Neural cell (in vitro differentiated cells): ENCODE data around the gene DNAJB6. TPM values are rescaled to one million over a fixed set of nuclear protein-coding genes. Genes with fewer than 3 reads are reported as not detected.
A peak's percentile ranks its signal among the peaks of the same experiment; 100 is the strongest.

Experiments
- H2AFZ ChIP-seq: fragments of 200-600, 300-800 bp; sonication (generic), shearing (Covaris generic); 2 replicates; pipeline ENCODE4 v1.6.0; 2014; ENCODE audit warnings: low read depth, mild to moderate bottlenecking, antibody characterized with exemption, low read length, moderate library complexity
- H3F3A ChIP-seq: fragments of 200-600 bp; shearing (Covaris generic); 2 replicates; pipeline ENCODE4 v1.6.1; 2016; ENCODE audit warnings: mild to moderate bottlenecking, moderate library complexity, mixed read lengths, antibody characterized with exemption, low read length; ENCODE audit not compliant: insufficient read depth, poor library complexity, severe bottlenecking
- H3K27ac ChIP-seq: fragments of 200-600, 300-800 bp; sonication (generic), shearing (Covaris generic); 2 replicates; pipeline ENCODE4 v1.5.1; 2014; ENCODE audit warnings: mild to moderate bottlenecking, low read length, moderate library complexity
- H3K27me3 ChIP-seq: fragments of 300-800, 200-600 bp; sonication (generic), shearing (Covaris generic); 2 replicates; pipeline ENCODE4 v1.6.0; 2014; ENCODE audit warnings: mild to moderate bottlenecking, low read depth, low read length, moderate library complexity; ENCODE audit not compliant: insufficient read depth
- H3K36me3 ChIP-seq: fragments of 300-800, 200-600 bp; sonication (generic), shearing (Covaris generic); 2 replicates; pipeline ENCODE4 v1.5.1; 2014; ENCODE audit warnings: mild to moderate bottlenecking, antibody characterized with exemption, low read length, moderate library complexity; ENCODE audit not compliant: insufficient read depth
- H3K4me2 ChIP-seq: fragments of 300-800, 200-600 bp; sonication (generic), shearing (Covaris generic); 2 replicates; pipeline ENCODE4 v1.6.0; 2014; ENCODE audit warnings: mild to moderate bottlenecking, low read length
- H3K4me3 ChIP-seq: fragments of 300-800, 200-600 bp; sonication (generic), shearing (Covaris generic); 2 replicates; pipeline ENCODE4 v1.5.1; 2014; ENCODE audit warnings: mild to moderate bottlenecking, low read length, moderate library complexity
- H3K79me2 ChIP-seq: fragments of 200-600 bp; shearing (Covaris generic); replicated peaks from 2 replicates; pipeline ENCODE4 v1.6.0; 2014; ENCODE audit warnings: mild to moderate bottlenecking, low read length, moderate library complexity; ENCODE audit not compliant: insufficient read depth
- H3K9ac ChIP-seq: fragments of 300-800, 200-600 bp; sonication (generic), shearing (Covaris generic); 2 replicates; pipeline ENCODE4 v1.6.1; 2016; ENCODE audit warnings: mild to moderate bottlenecking, low read length, mixed read lengths
- H3K9me2 ChIP-seq: fragments of 200-600 bp; shearing (Covaris generic); 2 replicates; pipeline ENCODE4 v1.6.1; 2016; ENCODE audit warnings: mild to moderate bottlenecking, low read length, mixed read lengths; ENCODE audit not compliant: insufficient read depth
- H3K9me3 ChIP-seq: fragments of 200-600, 300-800 bp; sonication (generic), shearing (Covaris generic); 2 replicates; pipeline ENCODE4 v1.6.1; 2016; ENCODE audit warnings: mild to moderate bottlenecking, mixed run types, low read length, moderate library complexity, mixed read lengths
- H4K20me1 ChIP-seq: fragments of 200-600 bp; shearing (Covaris generic); 2 replicates; pipeline ENCODE4 v1.6.1; 2016; ENCODE audit warnings: mild to moderate bottlenecking, mixed run types; ENCODE audit not compliant: insufficient read depth
- EP300 ChIP-seq: fragments of 450-650 bp; conservative IDR thresholded peaks from 2 replicates; pipeline ENCODE4 v1.6.1; 2014; ENCODE audit warnings: antibody characterized with exemption, mild to moderate bottlenecking, moderate library complexity; ENCODE audit not compliant: poor library complexity, severe bottlenecking
- EZH2 ChIP-seq: fragments of 200-600, 300-800 bp; shearing (Covaris generic), sonication (generic); IDR thresholded peaks from 2 replicates; pipeline ENCODE4 v1.6.1; 2014; ENCODE audit warnings: antibody characterized with exemption, low read length, borderline replicate concordance, mild to moderate bottlenecking; ENCODE audit not compliant: insufficient read depth, poor library complexity, severe bottlenecking
- MXI1 ChIP-seq: fragments of 450-650 bp; conservative IDR thresholded peaks from 2 replicates; pipeline ENCODE4 v1.6.1; 2014; ENCODE audit warnings: antibody characterized with exemption, mild to moderate bottlenecking; ENCODE audit not compliant: poor library complexity, severe bottlenecking
- POLR2AphosphoS5 ChIP-seq: IDR thresholded peaks from 2 replicates; pipeline ENCODE4 v1.6.1; 2012
- RAD21 ChIP-seq: fragments of 450-650 bp; conservative IDR thresholded peaks from 2 replicates; pipeline ENCODE4 v1.6.1; 2014; ENCODE audit warnings: antibody characterized with exemption, mild to moderate bottlenecking, moderate library complexity
- REST ChIP-seq: IDR thresholded peaks from 2 replicates; pipeline ENCODE4 v1.6.1; 2012; ENCODE audit warnings: borderline replicate concordance
- SMC3 ChIP-seq: fragments of 450-650 bp; conservative IDR thresholded peaks from 2 replicates; pipeline ENCODE4 v1.6.1; 2014; ENCODE audit warnings: antibody characterized with exemption, mild to moderate bottlenecking, moderate library complexity; ENCODE audit not compliant: poor library complexity
- TAF1 ChIP-seq: IDR thresholded peaks from 2 replicates; pipeline ENCODE4 v1.6.1; 2012; ENCODE audit warnings: low read depth
- polyA plus RNA-seq: library from polyadenylated mRNA; depleted of rRNA; stranded (reverse); fragments of >200 nt; gene quantifications from 2 replicates; pipeline ENCODE4 v1.2.3, GENCODE V29; 2014
- TF ChIP-seq, protein P1 (sequence below): fragments of 450-650 bp; IDR thresholded peaks from 2 replicates; pipeline ENCODE4 v1.5.1; 2014; ENCODE audit warnings: antibody characterized with exemption, mild to moderate bottlenecking, moderate library complexity; ENCODE audit not compliant: poor library complexity, severe bottlenecking

The DNAJB6 gene
- polyA plus RNA-seq, 1 donor from 2014 or later: 427 TPM

DNA sequence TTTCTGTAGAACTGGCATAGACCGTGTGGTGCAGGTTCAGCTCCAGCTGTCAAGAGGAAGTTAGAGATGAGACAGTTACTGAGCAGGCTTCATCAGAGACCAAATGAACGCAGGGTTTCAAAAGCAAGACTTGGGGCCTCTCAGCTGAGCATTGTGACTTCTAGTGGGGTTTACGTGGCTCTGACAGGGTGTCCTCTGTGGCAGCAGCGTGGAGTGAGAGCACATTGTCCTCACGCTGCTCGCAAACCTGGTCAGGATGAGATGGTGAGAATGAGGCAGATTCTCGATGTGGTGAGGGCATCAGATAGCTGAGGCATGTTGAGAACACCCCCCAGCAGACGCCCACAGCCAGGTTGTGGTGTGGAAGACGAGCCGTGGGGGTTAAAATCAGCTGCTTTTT, 126.0 kb downstream of the DNAJB6 start:
- Histone ChIP-seq H3K9ac (peak overlapping the region; percentile 69), H3K4me3 (no peak overlapping the region), H3K27ac (peak overlapping the region; percentile 95), H3F3A (no peaks in the 10 kb centered on the region), H3K36me3 (no peaks in the 10 kb centered on the region), H3K9me2 (no peaks in the 10 kb centered on the region), H3K79me2 (no peaks in the 10 kb centered on the region), H4K20me1 (no peaks in the 10 kb centered on the region), H2AFZ (no peak overlapping the region), H3K9me3 (no peaks in the 10 kb centered on the region), H3K4me2 (no peak overlapping the region), H3K27me3 (no peaks in the 10 kb centered on the region)
- TF ChIP-seq POLR2AphosphoS5: no peak
- no peak for TF ChIP-seq EP300
- TF ChIP-seq, protein P1, sequence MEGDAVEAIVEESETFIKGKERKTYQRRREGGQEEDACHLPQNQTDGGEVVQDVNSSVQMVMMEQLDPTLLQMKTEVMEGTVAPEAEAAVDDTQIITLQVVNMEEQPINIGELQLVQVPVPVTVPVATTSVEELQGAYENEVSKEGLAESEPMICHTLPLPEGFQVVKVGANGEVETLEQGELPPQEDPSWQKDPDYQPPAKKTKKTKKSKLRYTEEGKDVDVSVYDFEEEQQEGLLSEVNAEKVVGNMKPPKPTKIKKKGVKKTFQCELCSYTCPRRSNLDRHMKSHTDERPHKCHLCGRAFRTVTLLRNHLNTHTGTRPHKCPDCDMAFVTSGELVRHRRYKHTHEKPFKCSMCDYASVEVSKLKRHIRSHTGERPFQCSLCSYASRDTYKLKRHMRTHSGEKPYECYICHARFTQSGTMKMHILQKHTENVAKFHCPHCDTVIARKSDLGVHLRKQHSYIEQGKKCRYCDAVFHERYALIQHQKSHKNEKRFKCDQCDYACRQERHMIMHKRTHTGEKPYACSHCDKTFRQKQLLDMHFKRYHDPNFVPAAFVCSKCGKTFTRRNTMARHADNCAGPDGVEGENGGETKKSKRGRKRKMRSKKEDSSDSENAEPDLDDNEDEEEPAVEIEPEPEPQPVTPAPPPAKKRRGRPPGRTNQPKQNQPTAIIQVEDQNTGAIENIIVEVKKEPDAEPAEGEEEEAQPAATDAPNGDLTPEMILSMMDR: no peak
- TF ChIP-seq REST: no peak
- no peak for TF ChIP-seq MXI1
- TF ChIP-seq EZH2: no peak
- no peak for TF ChIP-seq SMC3
- no peak for TF ChIP-seq TAF1
- no peak for TF ChIP-seq RAD21

DNA sequence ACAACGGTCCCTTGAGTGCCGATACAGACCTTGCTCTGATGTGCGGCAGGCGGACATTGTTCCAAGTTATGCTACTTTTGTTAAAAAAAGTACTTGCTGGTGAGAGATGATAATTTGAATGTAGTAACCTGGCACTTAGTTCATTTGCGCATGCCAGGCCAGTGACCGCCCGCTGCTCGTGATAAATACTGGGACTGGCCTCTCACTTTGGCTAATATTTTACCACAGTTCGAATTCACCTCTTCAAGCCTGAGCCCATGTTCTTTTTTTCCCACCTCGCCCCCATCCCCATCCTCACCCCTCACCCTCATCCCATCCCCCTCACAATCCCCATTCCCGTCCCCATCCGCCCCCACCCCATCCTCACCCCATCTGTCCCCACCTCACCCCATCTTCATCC, 126.4 kb downstream of the DNAJB6 start:
- Histone ChIP-seq H3K27ac (peak overlapping the region; percentile 95), H3K4me3 (no peak overlapping the region), H3K79me2 (no peaks in the 10 kb centered on the region), H2AFZ (no peak overlapping the region), H3K27me3 (no peaks in the 10 kb centered on the region), H3K36me3 (no peaks in the 10 kb centered on the region), H3K9me2 (no peaks in the 10 kb centered on the region), H3K9ac (peak overlapping the region; percentile 69), H4K20me1 (no peaks in the 10 kb centered on the region), H3F3A (no peaks in the 10 kb centered on the region), H3K9me3 (no peaks in the 10 kb centered on the region), H3K4me2 (no peak overlapping the region)
- TF ChIP-seq POLR2AphosphoS5: no peak
- TF ChIP-seq EZH2: no peak
- TF ChIP-seq, protein P1: no peak
- TF ChIP-seq SMC3: no peak
- no peak for TF ChIP-seq EP300
- TF ChIP-seq TAF1: no peak
- no peak for TF ChIP-seq RAD21
- TF ChIP-seq MXI1: no peak
- no peak for TF ChIP-seq REST
